ENCODE results near the gene IGSF23. TPM values are rescaled to one million over a fixed set of nuclear protein-coding genes. Genes with fewer than 3 reads are reported as not detected.

IGSF23 gene
- total RNA-seq, 1 experiment from 2014 or later: not detected

GRCh38 chr19:44600466-44600865 lies 12.9 kb upstream of the IGSF23 start:
- BruUV-seq (replicated peaks): no TSS peak
- no peak for DNase-seq (ENCODE audit: low spot score)
- H3K9me3 ChIP-seq (ENCODE audit: low read depth, low read length, poor library complexity, severe bottlenecking): no peaks in the 10 kb centered on the region
- ChIA-PET POLR2A (ENCODE audit: low non-redundant PET) (no interaction called here), CTCF (no interaction called here)
- intact Hi-C loops (cut with micrococcal nuclease; ENCODE audit: unreplicated experiment): no loop called here
- no peak for TF ChIP-seq EZH2 (IDR thresholded peaks at IDR 0.05; ENCODE audit: borderline replicate concordance, low read depth, low read length, poor library complexity, severe bottlenecking)
- TF ChIP-seq, protein P1, sequence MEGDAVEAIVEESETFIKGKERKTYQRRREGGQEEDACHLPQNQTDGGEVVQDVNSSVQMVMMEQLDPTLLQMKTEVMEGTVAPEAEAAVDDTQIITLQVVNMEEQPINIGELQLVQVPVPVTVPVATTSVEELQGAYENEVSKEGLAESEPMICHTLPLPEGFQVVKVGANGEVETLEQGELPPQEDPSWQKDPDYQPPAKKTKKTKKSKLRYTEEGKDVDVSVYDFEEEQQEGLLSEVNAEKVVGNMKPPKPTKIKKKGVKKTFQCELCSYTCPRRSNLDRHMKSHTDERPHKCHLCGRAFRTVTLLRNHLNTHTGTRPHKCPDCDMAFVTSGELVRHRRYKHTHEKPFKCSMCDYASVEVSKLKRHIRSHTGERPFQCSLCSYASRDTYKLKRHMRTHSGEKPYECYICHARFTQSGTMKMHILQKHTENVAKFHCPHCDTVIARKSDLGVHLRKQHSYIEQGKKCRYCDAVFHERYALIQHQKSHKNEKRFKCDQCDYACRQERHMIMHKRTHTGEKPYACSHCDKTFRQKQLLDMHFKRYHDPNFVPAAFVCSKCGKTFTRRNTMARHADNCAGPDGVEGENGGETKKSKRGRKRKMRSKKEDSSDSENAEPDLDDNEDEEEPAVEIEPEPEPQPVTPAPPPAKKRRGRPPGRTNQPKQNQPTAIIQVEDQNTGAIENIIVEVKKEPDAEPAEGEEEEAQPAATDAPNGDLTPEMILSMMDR (conservative IDR thresholded peaks at IDR 0.05; ENCODE audit: low read depth, low read length): no peak
- no peak overlapping the region for H3K4me3 ChIP-seq (ENCODE audit: low read depth, low read length, poor library complexity, severe bottlenecking)
- no peak overlapping the region for H3K27ac ChIP-seq (ENCODE audit: low read depth, low read length, poor library complexity, severe bottlenecking)
- no peaks in the 10 kb centered on the region for H3K27me3 ChIP-seq (replicated peaks; ENCODE audit: insufficient read depth, low read depth, low read length, poor library complexity)
- no peaks in the 10 kb centered on the region for H3K4me1 ChIP-seq (ENCODE audit: insufficient read depth, low read length, poor library complexity, severe bottlenecking)
- H3K36me3 ChIP-seq (ENCODE audit: insufficient read depth, low read length, poor library complexity, severe bottlenecking): no peaks in the 10 kb centered on the region

DNA sequence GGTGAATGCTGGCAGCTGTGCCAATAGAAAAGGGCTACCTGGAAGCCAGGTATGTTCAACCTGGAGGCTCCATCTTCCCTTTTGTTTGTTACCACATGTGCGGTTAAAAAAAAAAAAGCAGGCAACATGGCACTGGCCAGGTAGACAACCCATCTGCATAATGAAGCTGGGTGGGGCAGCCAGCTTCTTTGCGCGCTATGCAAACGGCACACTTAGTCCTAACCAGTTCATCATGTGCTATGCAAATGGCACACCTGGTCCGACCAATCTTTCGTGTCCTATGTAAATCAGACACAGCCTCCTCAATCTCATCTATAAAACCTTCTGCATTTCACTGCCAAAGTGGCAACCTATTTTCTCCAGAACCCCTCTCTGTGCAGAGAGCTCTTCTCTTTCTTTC lies 11.3 kb upstream of the IGSF23 start:
- no peak for TF ChIP-seq EZH2 (IDR thresholded peaks at IDR 0.05; ENCODE audit: borderline replicate concordance, low read depth, low read length, poor library complexity, severe bottlenecking)
- TF ChIP-seq, protein P1 (conservative IDR thresholded peaks at IDR 0.05; ENCODE audit: low read depth, low read length): no peak
- H3K36me3 ChIP-seq (ENCODE audit: insufficient read depth, low read length, poor library complexity, severe bottlenecking): no peaks in the 10 kb centered on the region
- H3K4me1 ChIP-seq (ENCODE audit: insufficient read depth, low read length, poor library complexity, severe bottlenecking): no peaks in the 10 kb centered on the region
- no peak for DNase-seq (ENCODE audit: low spot score)
- H3K27me3 ChIP-seq (replicated peaks; ENCODE audit: insufficient read depth, low read depth, low read length, poor library complexity): no peaks in the 10 kb centered on the region
- CTCF ChIA-PET: no interaction called here
- BruUV-seq (replicated peaks): no TSS peak
- no peaks in the 10 kb centered on the region for H3K9me3 ChIP-seq (ENCODE audit: low read depth, low read length, poor library complexity, severe bottlenecking)
- no peak overlapping the region for H3K4me3 ChIP-seq (ENCODE audit: low read depth, low read length, poor library complexity, severe bottlenecking)
- intact Hi-C loops (cut with micrococcal nuclease; ENCODE audit: unreplicated experiment): no loop called here
- no peak overlapping the region for H3K27ac ChIP-seq (ENCODE audit: low read depth, low read length, poor library complexity, severe bottlenecking)
- POLR2A ChIA-PET (ENCODE audit: low non-redundant PET): no interaction called here

GRCh38 chr19:44603201-44603945 lies 10.0 kb upstream of the IGSF23 start:
- CTCF ChIA-PET: no interaction called here
- intact Hi-C loops (cut with micrococcal nuclease; ENCODE audit: unreplicated experiment): no loop called here
- POLR2A ChIA-PET (ENCODE audit: low non-redundant PET): no interaction called here
- TF ChIP-seq, protein P1 (conservative IDR thresholded peaks at IDR 0.05; ENCODE audit: low read depth, low read length): no peak
- no peak for TF ChIP-seq EZH2 (IDR thresholded peaks at IDR 0.05; ENCODE audit: borderline replicate concordance, low read depth, low read length, poor library complexity, severe bottlenecking)
- Histone ChIP-seq H3K36me3 (ENCODE audit: insufficient read depth, low read length, poor library complexity, severe bottlenecking) (no peaks in the 10 kb centered on the region), H3K4me3 (ENCODE audit: low read depth, low read length, poor library complexity, severe bottlenecking) (no peak overlapping the region), H3K27ac (ENCODE audit: low read depth, low read length, poor library complexity, severe bottlenecking) (no peak overlapping the region), H3K27me3 (replicated peaks; ENCODE audit: insufficient read depth, low read depth, low read length, poor library complexity) (no peaks in the 10 kb centered on the region), H3K4me1 (ENCODE audit: insufficient read depth, low read length, poor library complexity, severe bottlenecking) (peaks cover 8% of the 10 kb centered on the region), H3K9me3 (ENCODE audit: low read depth, low read length, poor library complexity, severe bottlenecking) (no peaks in the 10 kb centered on the region)
- BruUV-seq (replicated peaks): no TSS peak
- no peak for DNase-seq (ENCODE audit: low spot score)
